Spleen (tissue), 11 donors: ENCODE results near the gene PLAC9. TPM values are rescaled to one million over a fixed set of nuclear protein-coding genes. Genes with fewer than 3 reads are reported as not detected.

Experiments used
- DNase-seq: peaks from one replicate; pipeline ENCODE4 v3.0.0-alpha.2; 2020
- H3K27ac ChIP-seq, 8 donors: fragments of 200-600 bp; sonication (generic) in 7 of 8; 1 replicate in 4 of 8; 2 replicates in 4 of 8; pipeline versions ENCODE4 v1.5.0 to v1.8.0; 2016 to 2021; ENCODE audit warnings: inconsistent platforms in 4 of 8, mild to moderate bottlenecking in 4 of 8, moderate library complexity in 1 of 8
- H3K27me3 ChIP-seq, 7 donors: fragments of 200-600 bp; sonication (generic) in 6 of 7; replicated peaks in 1 of 7; 1 replicate in 4 of 7; 2 replicates in 3 of 7; pipeline versions ENCODE4 v1.5.0 to v1.8.0; 2016 to 2021; ENCODE audit warnings: inconsistent platforms in 3 of 7, mild to moderate bottlenecking in 1 of 7
- H3K36me3 ChIP-seq, 6 donors: fragments of 200-600 bp; sonication (generic) in 5 of 6; 1 replicate in 4 of 6; 2 replicates in 2 of 6; pipeline versions ENCODE4 v1.5.0 to v1.8.0; 2016 to 2021; ENCODE audit warnings: inconsistent platforms in 2 of 6
- H3K4me1 ChIP-seq, 6 donors: fragments of 200-600 bp; sonication (generic) in 5 of 6; 1 replicate in 3 of 6; 2 replicates in 3 of 6; pipeline versions ENCODE4 v1.5.0 to v1.8.0; 2016 to 2021; ENCODE audit warnings: inconsistent platforms in 3 of 6
- H3K4me3 ChIP-seq, 8 donors: fragments of 200-600 bp; sonication (generic) in 7 of 8; 1 replicate in 4 of 8; 2 replicates in 4 of 8; pipeline versions ENCODE4 v1.5.0 to v1.8.0; 2016 to 2021; ENCODE audit warnings: inconsistent platforms in 4 of 8, mild to moderate bottlenecking in 4 of 8, moderate library complexity in 2 of 8
- H3K9me3 ChIP-seq, 8 donors: fragments of 200-600 bp; sonication (generic) in 7 of 8; 1 replicate in 4 of 8; 2 replicates in 4 of 8; pipeline versions ENCODE4 v1.5.0 to v1.8.0; 2016 to 2021; ENCODE audit warnings: inconsistent platforms in 4 of 8
- POLR2A ChIP-seq, 3 donors: fragments of 450-650 bp; IDR thresholded peaks; one replicate each; pipeline ENCODE4 v1.5.1; 2017; ENCODE audit warnings: antibody characterized with exemption in 3 of 3, mild to moderate bottlenecking in 1 of 3
- POLR2AphosphoS5 ChIP-seq, 3 donors: sonication (generic); formaldehyde crosslinking; IDR thresholded peaks; one replicate each; pipeline ENCODE4 v1.5.1; 2017; ENCODE audit warnings: antibody characterized with exemption in 3 of 3
- WGBS, 5 donors: extraction: QIAGEN DNeasy Blood & Tissue Kit in 3 of 5; methylation state at CpG; one replicate each; pipeline versions ENCODE4 v1.1.5 to v1.1.7; 2013 to 2018; 5-methylcytosine and 5-hydroxymethylcytosine counted together
- intact Hi-C: fragments of 100-400 bp; cut with DNase I; formaldehyde crosslinking; loops from one replicate; pipeline ENCODE4 v1.15.0; 2023; ENCODE audit warnings: low total_unique reads
- polyA plus RNA-seq, 3 donors: library from polyadenylated mRNA; stranded (reverse); fragments of 200-250 nt; gene quantifications; one replicate each; pipeline ENCODE4 v1.2.1, GENCODE V29; 2013
- total RNA-seq, 7 donors: library from RNA; depleted of rRNA in 3 of 7; stranded (reverse); fragments of >200 nt in 3 of 7; fragmentation: NEBNext Ultra II Directional in 4 of 7; extraction: Animal tissue kit (Norgen Biotek cat#: 25700) in 4 of 7; gene quantifications; one replicate each; pipeline versions ENCODE4 v1.1.0 to v1.2.1, GENCODE V29; 2016 to 2021
- TF ChIP-seq, protein P1 (sequence below), 11 experiments: fragments of 200-600 bp in 7 of 11; fragments of 450-650 bp in 4 of 11; sonication (generic) in 4 of 11; IDR thresholded peaks in 8 of 11; conservative IDR thresholded peaks in 3 of 11; 1 replicate in 7 of 11; 2 replicates in 4 of 11; pipeline versions ENCODE4 v1.4.0 to v1.8.0; 2016 to 2021; ENCODE audit warnings: antibody characterized with exemption in 11 of 11, inconsistent platforms in 4 of 11, mild to moderate bottlenecking in 1 of 11
- donor health status: healthy with polysubstance abuse.
- donor health status: DM: no; HTN: no; CAD: no; lungs with moderate emphysema.
- donor health status: DM: no; HTN: no; CAD: no.
- donor health status: Bipolar disorder and iron deficiency.
- donor health status: healthy.
- donor health status: DM: no; HTN: no; CAD: no.
- donor health status: DM: yes; HTN: yes; CAD: no.

PLAC9 gene
- total and polyA plus RNA-seq, 10 donors: 1.0 to 8.0 (median 3.5) TPM; not detected in 1

DNA sequence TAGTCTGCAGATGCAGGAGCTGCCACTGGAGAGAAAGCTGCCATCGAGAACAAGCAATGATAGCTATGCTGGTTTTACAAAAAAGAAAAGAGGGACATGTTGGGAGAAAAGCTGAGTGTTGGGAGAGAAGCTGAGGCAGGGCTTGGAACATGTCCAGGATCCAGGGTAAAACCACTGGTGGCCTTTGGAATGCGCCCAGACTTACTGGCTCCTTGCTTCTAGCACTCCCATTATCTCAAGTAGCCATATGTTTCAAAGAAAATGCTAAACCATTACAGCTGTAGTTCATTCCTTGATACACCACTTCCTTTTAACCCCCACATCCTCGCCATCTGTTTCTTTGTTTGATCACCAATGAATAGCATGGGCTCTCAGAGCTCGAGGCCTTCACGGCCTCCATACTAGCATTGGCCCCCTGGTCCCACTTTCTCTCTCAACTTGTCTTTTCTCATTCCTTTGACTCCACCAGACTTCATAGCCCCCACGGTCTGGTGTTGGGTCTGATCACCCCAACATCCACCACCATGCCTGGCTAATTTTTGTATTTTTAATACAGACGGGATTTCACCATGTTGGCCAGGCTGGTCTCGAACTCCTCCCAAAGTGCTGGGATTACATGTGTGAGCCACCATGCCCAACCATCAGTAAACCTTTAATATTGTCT is 23.8 kb upstream of the PLAC9 start:
- Histone ChIP-seq H3K27me3 (no peaks in the 10 kb centered on the region), H3K27ac (no peak overlapping the region), H3K4me1 (no peaks in the 10 kb centered on the region), H3K4me3 (no peak overlapping the region), H3K9me3 (peaks cover 6 to 36% (median 22%) of the 10 kb centered on the region in 8 donors), H3K36me3 (no peaks in the 10 kb centered on the region)
- 75 to 91% (median 87%) methylated on average over 8 of the region's 8 CpGs for WGBS, 5 donors
- no peak for DNase-seq
- no peak for TF ChIP-seq POLR2A (IDR thresholded peaks at IDR 0.05)
- TF ChIP-seq, protein P1, sequence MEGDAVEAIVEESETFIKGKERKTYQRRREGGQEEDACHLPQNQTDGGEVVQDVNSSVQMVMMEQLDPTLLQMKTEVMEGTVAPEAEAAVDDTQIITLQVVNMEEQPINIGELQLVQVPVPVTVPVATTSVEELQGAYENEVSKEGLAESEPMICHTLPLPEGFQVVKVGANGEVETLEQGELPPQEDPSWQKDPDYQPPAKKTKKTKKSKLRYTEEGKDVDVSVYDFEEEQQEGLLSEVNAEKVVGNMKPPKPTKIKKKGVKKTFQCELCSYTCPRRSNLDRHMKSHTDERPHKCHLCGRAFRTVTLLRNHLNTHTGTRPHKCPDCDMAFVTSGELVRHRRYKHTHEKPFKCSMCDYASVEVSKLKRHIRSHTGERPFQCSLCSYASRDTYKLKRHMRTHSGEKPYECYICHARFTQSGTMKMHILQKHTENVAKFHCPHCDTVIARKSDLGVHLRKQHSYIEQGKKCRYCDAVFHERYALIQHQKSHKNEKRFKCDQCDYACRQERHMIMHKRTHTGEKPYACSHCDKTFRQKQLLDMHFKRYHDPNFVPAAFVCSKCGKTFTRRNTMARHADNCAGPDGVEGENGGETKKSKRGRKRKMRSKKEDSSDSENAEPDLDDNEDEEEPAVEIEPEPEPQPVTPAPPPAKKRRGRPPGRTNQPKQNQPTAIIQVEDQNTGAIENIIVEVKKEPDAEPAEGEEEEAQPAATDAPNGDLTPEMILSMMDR (IDR thresholded peaks at IDR 0.05 in 8 of 11, conservative IDR thresholded peaks at IDR 0.05 in 3 of 11): no peak
- TF ChIP-seq POLR2AphosphoS5 (IDR thresholded peaks at IDR 0.05): no peak
- intact Hi-C loops: no loop called here

GRCh38 chr10:80110986-80111385 is 21.5 kb upstream of the PLAC9 start:
- no peak for DNase-seq
- no peak for TF ChIP-seq POLR2AphosphoS5 (IDR thresholded peaks at IDR 0.05)
- TF ChIP-seq, protein P1 (IDR thresholded peaks at IDR 0.05 in 8 of 11, conservative IDR thresholded peaks at IDR 0.05 in 3 of 11): no peak
- TF ChIP-seq POLR2A (IDR thresholded peaks at IDR 0.05): no peak
- H3K36me3 ChIP-seq: no peaks in the 10 kb centered on the region
- no peaks in the 10 kb centered on the region for H3K4me1 ChIP-seq
- H3K27me3 ChIP-seq: no peaks in the 10 kb centered on the region
- no peak overlapping the region for H3K4me3 ChIP-seq
- no peak overlapping the region for H3K27ac ChIP-seq
- peaks cover 6 to 36% (median 22%) of the 10 kb centered on the region in 8 donors for H3K9me3 ChIP-seq
- intact Hi-C loops: no loop called here
- WGBS, 5 donors: 89 to 96% (median 94%) methylated on average over 1 of the region's 1 CpG

DNA sequence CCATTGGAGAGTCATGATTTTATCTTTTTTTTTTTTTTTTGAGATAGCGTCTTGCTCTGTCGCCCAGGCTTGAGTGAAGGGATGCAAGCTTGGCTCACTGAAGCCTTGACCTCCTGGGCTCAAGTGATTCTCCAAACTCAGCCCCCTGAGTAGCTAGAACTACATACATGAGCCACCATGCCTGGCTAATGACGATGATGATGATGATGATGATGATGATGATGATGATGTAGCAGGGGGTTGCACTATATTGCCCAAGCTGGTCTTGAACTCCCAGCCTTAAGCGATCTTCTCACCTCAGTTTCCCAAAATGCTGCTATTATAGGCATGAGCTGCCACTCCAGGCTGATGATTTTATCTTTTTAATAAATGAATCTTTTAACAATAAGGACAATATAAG is 13.9 kb upstream of the PLAC9 start:
- Histone ChIP-seq H3K4me1 (no peaks in the 10 kb centered on the region), H3K36me3 (no peaks in the 10 kb centered on the region), H3K9me3 (no peaks in the 10 kb centered on the region), H3K27ac (no peak overlapping the region), H3K4me3 (no peak overlapping the region), H3K27me3 (peaks cover 0 to 6% (median 0%) of the 10 kb centered on the region in 7 donors)
- WGBS, 5 donors: 79 to 92% (median 85%) methylated on average over 4 of the region's 4 CpGs
- intact Hi-C loops: no loop called here
- no peak for DNase-seq
- TF ChIP-seq POLR2A (IDR thresholded peaks at IDR 0.05): no peak
- TF ChIP-seq POLR2AphosphoS5 (IDR thresholded peaks at IDR 0.05): no peak
- TF ChIP-seq, protein P1 (IDR thresholded peaks at IDR 0.05 in 8 of 11, conservative IDR thresholded peaks at IDR 0.05 in 3 of 11): no peak

DNA sequence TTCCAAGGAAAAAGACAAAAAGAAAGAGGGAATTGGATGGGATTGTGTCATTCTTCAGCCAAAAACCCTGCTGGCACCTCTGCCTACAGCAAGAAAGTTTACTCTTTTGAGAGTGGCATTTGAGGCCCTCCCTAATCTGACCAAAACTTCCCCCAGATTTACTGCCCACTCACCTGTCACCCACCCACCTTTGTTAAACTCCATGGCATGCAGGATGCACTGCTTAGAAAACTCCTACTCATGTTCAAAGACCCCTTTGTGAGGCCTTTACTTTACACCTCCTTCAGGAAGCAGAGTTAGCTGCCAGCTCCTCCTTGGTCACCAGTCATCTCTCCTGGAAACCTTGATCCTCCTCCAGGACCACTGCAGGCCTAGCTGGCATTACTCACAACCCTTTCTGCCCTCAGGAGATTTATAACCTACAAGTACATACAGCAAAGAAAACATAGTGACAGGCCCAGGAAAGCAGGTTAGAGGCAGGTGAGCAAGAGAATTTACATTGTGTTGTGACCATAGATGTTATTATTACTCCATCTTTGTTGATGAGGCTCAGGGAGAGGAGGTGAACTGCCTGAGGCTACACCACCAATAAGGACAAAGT is 10.3 kb upstream of the PLAC9 start:
- TF ChIP-seq POLR2AphosphoS5 (IDR thresholded peaks at IDR 0.05) (no peak), POLR2A (IDR thresholded peaks at IDR 0.05) (no peak)
- TF ChIP-seq, protein P1 (IDR thresholded peaks at IDR 0.05 in 8 of 11, conservative IDR thresholded peaks at IDR 0.05 in 3 of 11): no peak
- H3K9me3 ChIP-seq: no peaks in the 10 kb centered on the region
- no peaks in the 10 kb centered on the region for H3K4me1 ChIP-seq
- intact Hi-C loops: no loop called here
- H3K4me3 ChIP-seq: no peak overlapping the region
- H3K27me3 ChIP-seq: peaks cover 0 to 6% (median 0%) of the 10 kb centered on the region in 7 donors
- no peak for DNase-seq
- no peaks in the 10 kb centered on the region for H3K36me3 ChIP-seq
- no peak overlapping the region for H3K27ac ChIP-seq
